Measurements from ENCODE around the gene SFXN5. TPM values are rescaled to one million over a fixed set of nuclear protein-coding genes. Genes with fewer than 3 reads are reported as not detected.
"Not testable (repeated sequence)": the region's sequence is repeated elsewhere in the genome, so short reads cannot be mapped to it uniquely, and the experiment has no call there.

The SFXN5 gene
- total RNA-seq, 1 donor from 2014 or later: 27.5 TPM

GRCh38 chr2:72921088-72921851 lies 150.2 kb downstream of the SFXN5 start:
- DNase-seq: no peak

DNA sequence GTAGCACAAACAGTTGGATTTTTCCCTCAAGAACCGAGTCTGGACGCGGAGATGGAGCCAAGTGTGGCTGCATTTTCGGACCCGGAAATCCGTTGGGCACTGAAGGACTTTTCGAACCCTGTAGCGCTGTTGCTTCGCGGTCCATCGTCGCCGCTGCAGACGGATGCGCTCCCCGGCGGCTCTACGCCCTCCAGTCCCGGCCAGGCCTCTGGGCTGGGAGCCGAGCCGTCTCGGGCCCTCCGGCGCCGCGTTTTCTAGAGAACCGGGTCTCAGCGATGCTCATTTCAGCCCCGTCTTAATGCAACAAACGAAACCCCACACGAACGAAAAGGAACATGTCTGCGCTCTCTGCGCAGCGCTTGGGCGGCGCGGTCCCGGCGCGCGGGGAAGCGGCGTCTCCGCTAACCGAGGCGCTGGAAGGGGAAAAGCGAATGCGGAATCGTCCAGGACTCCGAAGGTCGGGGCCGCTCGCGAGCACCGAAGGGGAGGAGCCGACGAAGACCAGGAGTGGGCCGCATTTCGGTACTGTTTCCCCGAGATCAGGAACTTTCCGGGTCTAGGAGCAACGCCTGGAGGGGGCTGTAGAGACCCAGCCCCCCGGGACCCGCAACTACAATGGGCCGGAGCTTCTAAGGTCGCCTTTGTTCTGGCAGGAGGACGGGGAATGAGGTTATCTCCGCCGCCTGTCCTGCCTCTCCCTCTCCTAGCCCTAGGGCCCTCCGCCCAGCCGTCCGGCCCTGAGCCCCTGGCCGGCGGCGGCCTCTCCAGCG lies 151.0 kb downstream of the SFXN5 start:
- DNase-seq: no peak

DNA sequence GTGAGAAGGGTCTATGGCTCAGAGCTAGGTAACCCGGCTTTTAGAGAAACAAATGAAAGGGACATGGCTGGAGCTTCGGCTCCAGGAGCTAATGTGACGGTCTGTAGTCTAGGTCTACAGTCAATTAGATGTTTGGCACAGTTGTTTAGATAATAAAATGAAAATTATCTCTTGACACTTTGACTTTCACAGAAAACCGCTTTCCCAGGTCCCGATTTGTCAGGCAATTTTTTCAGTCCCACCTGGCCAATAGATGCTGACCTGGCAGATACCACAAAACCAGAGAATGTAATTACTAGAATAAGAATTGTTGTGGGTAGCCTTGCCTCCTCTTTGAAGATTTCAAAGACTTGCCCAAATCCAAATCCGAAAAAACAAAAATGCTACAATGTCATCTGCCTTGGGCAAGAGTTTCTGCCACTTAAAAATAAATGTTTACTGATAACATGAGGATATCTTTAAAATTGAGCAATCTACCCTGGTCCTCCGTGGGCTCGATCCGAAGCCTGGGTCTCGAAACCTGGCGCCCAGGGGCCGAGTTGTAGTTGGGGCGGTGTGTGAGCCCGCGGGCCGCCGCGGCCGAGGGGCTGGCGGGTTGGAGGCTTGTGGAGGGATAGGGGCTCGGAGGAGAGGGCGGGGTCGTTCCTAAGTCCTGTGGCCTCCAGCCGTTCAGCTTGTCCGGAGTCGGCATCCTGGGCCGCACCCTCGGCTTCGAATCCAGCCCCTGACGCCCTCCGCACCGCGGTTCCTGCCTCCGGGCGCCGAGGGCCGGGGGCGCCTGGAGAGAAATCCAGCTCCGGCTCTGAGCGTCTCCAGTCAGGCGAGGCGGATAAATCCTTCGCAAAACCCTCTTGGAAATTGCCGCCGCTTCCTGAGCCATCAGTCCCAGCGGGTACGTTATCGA lies 151.8 kb downstream of the SFXN5 start:
- DNase-seq: no peak

GRCh38 chr2:72917877-72918553 lies 153.5 kb downstream of the SFXN5 start:
- DNase-seq: no peak

- DNase-seq: peak; percentile 69
Measured at GRCh38 chr2:72917138-72917876, 154.2 kb downstream of the SFXN5 start, which contains the start of gene EMX1. EMX1 (plus strand) TSS chr2:72917519; CDS start chr2:72917853, 334 bp downstream.

DNA sequence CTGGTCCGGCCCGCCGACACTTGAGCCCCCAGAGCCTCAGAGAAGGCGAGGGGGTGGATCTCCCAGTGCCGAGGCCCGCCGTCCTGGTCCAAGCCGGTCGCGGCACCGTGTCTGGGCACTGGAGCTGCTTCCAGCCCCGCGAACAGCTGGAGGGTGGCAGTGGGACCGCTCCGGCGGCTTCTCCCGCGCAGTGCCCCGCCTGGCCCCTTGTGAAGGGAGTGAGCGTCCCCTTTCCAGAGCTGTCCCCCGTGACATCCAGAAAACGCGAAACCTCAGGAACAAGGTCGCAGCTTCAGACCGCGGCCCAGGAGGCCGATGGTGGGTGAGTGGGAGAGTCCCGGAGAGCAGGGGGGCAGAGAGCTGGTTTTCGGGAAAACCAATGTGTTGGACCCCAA lies 154.8 kb downstream of the SFXN5 start:
- no peak for DNase-seq

DNA sequence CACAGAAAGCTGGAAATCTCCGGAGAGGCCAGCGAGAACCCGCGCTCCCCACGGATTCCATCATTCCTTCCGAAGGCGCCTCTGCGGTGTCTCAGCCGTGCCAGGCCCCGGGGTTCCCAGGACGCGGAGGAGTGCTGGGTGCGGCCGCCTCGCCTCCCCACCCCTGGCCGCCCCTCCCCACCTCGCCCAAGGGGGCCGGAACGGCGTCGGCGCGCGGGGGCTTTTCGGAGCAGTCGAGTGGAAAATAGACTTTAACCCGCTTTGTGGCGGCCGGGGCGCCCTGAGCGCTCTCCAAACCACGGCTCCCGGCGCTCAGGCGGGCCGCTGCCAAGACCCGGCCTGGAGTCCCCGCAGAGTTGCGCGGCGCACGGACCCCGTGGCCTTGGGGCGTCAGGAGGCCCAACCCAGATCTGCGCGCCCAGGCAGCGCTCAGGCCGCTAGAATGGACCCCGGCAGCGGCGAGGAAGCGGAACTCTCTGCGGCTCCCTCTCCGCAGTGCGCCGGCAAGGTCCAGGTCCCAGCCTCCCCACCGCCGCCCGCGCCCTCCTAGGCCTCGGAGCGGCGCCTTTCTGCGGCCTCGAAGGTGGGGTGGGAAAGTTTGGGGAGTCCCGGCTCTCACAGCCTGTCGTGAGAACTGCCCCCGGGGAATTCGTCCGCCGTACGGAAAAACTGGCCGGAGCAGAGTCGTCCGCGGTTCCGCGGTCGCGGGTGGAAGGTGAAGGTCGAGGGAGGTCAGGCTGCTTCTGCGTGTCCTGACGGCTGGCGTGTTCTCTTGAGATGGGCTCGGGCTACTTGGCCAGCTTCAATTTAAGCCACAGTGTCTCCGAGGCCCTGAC lies 155.4 kb downstream of the SFXN5 start:
- DNase-seq: no peak

- DNase-seq: no peak
Measured at GRCh38 chr2:72915320-72915906, 156.1 kb downstream of the SFXN5 start.

GRCh38 chr2:72914589-72915319 lies 156.8 kb downstream of the SFXN5 start:
- DNase-seq: no peak

DNA sequence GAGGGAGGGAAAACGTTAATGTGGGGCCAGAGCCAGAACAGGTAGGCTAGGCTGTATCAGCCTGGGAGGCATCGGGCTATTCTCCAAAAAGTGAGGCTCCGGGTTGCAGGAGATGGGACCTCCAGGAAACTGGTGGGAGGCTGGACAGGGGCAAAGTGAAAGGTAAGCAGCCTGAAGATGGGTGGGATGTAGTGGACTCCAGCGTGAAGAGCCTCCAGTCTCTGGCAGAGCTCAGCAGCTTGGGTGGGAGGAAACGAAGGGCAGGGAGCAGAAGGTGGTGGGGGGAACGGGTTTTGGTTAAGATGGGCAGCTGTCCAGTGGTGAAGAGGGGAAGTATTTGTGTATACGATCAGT lies 157.3 kb downstream of the SFXN5 start:
- DNase-seq: no peak

DNA sequence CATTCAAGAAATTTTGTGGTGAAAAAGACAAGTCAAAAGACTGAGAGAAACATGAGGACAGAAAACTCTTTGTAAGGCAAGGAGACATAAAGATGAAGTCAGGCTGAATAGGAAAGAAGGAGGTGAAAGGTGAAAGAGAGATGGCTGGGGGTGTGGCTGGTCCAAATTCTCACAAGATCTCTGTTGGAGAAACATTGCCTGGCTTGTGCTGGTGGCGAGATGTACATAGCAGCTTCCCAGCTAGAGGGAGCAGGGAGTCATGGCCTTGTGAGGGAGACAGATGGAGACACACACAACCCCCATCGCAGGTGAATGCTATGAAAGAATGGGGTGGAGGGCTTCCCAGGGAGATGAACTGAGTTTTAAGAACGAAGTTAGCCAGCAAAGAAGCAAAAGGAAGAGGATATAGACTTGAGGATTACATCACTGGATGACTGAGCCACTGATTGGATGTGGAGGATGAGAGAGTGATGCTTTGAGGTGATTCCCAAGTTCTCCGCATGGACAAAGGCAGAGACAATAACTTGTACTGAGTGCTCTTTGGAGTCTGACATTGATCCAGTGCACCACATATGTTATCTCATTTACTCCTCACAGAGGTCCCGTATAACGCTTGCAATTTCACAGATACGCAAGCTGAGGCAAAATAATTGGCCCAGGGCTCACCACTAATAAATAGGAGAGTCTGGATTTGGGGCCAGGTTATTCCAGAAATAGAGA lies 157.9 kb downstream of the SFXN5 start:
- DNase-seq: no peak

- DNase-seq: no peak
Measured at GRCh38 chr2:72911256-72911655, 160.3 kb downstream of the SFXN5 start.

- no peak for DNase-seq
Measured at GRCh38 chr2:72908741-72909140, 162.8 kb downstream of the SFXN5 start.

DNA sequence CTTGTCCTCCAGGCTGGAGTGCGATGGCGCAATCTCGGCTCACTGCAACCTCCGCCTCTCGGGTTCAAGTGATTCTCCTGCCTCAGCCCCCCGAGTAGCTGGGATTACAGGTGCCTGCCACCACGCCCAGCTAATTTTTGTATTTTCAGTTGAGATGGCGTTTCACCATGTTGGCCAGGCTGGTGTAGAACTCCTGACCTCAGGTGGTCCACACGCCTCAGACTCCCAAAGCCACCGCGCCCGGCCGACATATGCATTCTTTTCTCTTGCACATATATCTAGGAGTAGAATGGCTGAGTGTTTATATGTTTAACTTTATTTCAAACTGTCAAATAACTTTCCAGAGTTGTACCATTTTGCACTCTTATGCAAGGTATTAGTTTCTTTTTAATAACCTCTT lies 164.1 kb downstream of the SFXN5 start:
- not testable (repeated sequence) for DNase-seq

- no peak for DNase-seq
Measured at GRCh38 chr2:72901426-72901825, 170.1 kb downstream of the SFXN5 start.

GRCh38 chr2:72900191-72900825 lies 171.2 kb downstream of the SFXN5 start:
- DNase-seq: no peak

- DNase-seq: no peak
Measured at GRCh38 chr2:72898585-72898906, 173.0 kb downstream of the SFXN5 start.

Measured in occipital lobe (tissue), 2 donors.